ENCODE measurements around the gene PDPN. TPM values are rescaled to one million over a fixed set of nuclear protein-coding genes. Genes with fewer than 3 reads are reported as not detected.

The PDPN gene
- total RNA-seq, 1 experiment from 2014 or later, result not detected

DNA sequence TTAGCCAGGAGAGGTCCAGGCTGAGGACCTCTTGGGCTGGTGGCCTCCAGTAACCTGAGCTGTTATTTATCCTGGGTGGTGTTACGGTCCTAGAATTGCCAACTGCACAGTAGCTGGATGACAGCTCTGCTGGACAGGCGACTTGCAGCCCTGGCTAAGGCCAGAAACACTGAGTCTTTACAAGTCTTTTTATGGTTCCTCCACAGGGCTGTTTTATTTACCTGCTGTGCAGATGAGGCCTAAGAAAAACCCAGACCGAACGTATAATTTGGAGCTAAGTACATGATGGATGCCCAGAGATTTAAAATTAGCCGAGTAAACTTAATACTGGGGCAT lies 39.4 kb upstream of the PDPN start:
- no peak overlapping the region for H3K9ac ChIP-seq (ENCODE audit: low read length)
- DNase-seq, result no peak
- H4K20me1 ChIP-seq (ENCODE audit: insufficient read depth, low read depth, low read length), result no peaks in the 10 kb centered on the region
- no peak overlapping the region for H3K27ac ChIP-seq (ENCODE audit: low read length)
- no peaks in the 10 kb centered on the region for H3K4me1 ChIP-seq (ENCODE audit: low read length)
- no peak overlapping the region for H2AFZ ChIP-seq (ENCODE audit: low read length)
- no peaks in the 10 kb centered on the region for H3K27me3 ChIP-seq (ENCODE audit: low read length)
- H3K79me2 ChIP-seq (ENCODE audit: low read length), result no peaks in the 10 kb centered on the region
- H3K36me3 ChIP-seq (ENCODE audit: insufficient read depth, low read length), result no peaks in the 10 kb centered on the region
- no peak overlapping the region for H3K4me2 ChIP-seq (ENCODE audit: low read depth, low read length, poor library complexity, severe bottlenecking)
- no peak overlapping the region for H3K4me3 ChIP-seq (ENCODE audit: low read length)
- no peaks in the 10 kb centered on the region for H3K9me2 ChIP-seq (replicated peaks; ENCODE audit: insufficient read depth, low read length)
- H3K9me3 ChIP-seq (ENCODE audit: low read length), result no peaks in the 10 kb centered on the region

DNA sequence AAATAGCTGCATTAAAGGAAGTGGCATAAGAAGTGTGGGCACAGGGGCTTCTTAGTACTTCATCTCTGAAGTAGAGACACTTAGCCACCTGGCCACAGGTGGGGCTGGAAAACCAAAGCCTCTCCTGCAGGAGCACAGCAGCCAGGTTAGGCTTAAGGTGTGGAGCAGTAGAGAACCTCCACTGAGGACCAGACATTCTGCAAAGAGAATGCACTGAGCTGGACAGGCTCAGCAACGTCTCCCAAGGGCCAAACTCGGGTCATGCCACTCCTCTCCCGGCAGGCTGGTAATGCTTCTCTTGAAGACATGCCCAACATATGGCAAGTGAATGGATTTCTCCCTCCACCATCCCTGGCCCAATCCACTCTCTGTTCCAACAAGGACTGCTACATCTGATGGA lies 36.8 kb upstream of the PDPN start:
- H3K4me1 ChIP-seq (ENCODE audit: low read length), result no peaks in the 10 kb centered on the region
- no peak overlapping the region for H3K27ac ChIP-seq (ENCODE audit: low read length)
- no peaks in the 10 kb centered on the region for H3K27me3 ChIP-seq (ENCODE audit: low read length)
- no peak overlapping the region for H3K9ac ChIP-seq (ENCODE audit: low read length)
- H3K79me2 ChIP-seq (ENCODE audit: low read length), result no peaks in the 10 kb centered on the region
- H3K4me2 ChIP-seq (ENCODE audit: low read depth, low read length, poor library complexity, severe bottlenecking), result no peak overlapping the region
- no peaks in the 10 kb centered on the region for H3K9me2 ChIP-seq (replicated peaks; ENCODE audit: insufficient read depth, low read length)
- DNase-seq, result no peak
- H4K20me1 ChIP-seq (ENCODE audit: insufficient read depth, low read depth, low read length), result no peaks in the 10 kb centered on the region
- H2AFZ ChIP-seq (ENCODE audit: low read length), result no peak overlapping the region
- H3K36me3 ChIP-seq (ENCODE audit: insufficient read depth, low read length), result no peaks in the 10 kb centered on the region
- no peak overlapping the region for H3K4me3 ChIP-seq (ENCODE audit: low read length)
- no peaks in the 10 kb centered on the region for H3K9me3 ChIP-seq (ENCODE audit: low read length)

DNA sequence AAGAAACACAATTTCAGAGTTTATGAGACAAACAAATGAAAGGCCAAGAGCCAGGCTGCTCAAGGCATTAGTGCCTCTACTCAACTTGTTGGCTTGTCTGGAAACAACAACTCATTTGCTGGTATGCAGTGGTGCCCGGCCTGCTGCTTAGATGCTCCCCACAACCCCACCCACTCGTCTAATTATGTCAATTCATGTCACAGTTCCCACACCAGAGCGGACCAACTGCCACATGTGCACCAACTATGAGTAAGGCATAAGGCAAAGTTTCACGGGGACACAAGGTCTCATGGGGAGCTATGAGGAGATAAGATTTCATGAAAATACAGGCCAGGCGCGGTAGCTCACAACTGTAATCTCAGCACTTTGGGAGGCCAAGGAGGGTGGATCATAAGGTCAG lies 35.4 kb upstream of the PDPN start:
- DNase-seq, result no peak
- Histone ChIP-seq H4K20me1 (ENCODE audit: insufficient read depth, low read depth, low read length) (no peaks in the 10 kb centered on the region), H3K27me3 (ENCODE audit: low read length) (no peaks in the 10 kb centered on the region), H3K4me3 (ENCODE audit: low read length) (no peak overlapping the region), H3K4me2 (ENCODE audit: low read depth, low read length, poor library complexity, severe bottlenecking) (no peak overlapping the region), H3K4me1 (ENCODE audit: low read length) (no peaks in the 10 kb centered on the region), H2AFZ (ENCODE audit: low read length) (no peak overlapping the region), H3K27ac (ENCODE audit: low read length) (no peak overlapping the region), H3K79me2 (ENCODE audit: low read length) (no peaks in the 10 kb centered on the region), H3K9me2 (replicated peaks; ENCODE audit: insufficient read depth, low read length) (no peaks in the 10 kb centered on the region), H3K9me3 (ENCODE audit: low read length) (no peaks in the 10 kb centered on the region), H3K36me3 (ENCODE audit: insufficient read depth, low read length) (no peaks in the 10 kb centered on the region), H3K9ac (ENCODE audit: low read length) (no peak overlapping the region)

DNA sequence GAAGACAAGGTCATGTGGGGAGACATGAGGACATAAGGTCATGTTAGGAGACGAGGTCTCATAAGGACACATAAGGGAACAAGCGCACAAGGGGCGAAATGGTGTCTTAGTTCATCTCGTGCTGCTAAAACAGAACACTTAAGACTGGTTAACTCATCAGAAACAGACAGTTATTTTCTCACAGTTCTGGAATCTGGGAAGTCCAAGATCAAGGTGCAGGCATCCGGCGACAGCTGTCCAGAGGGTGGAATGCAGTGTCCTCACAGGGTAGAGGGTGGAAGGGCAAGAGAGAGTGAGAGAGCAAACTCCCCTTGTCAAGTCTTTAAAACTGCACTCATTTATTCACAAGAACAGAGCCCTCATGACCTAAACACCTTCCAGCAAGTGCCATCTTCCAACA lies 34.6 kb upstream of the PDPN start:
- no peaks in the 10 kb centered on the region for H4K20me1 ChIP-seq (ENCODE audit: insufficient read depth, low read depth, low read length)

DNA sequence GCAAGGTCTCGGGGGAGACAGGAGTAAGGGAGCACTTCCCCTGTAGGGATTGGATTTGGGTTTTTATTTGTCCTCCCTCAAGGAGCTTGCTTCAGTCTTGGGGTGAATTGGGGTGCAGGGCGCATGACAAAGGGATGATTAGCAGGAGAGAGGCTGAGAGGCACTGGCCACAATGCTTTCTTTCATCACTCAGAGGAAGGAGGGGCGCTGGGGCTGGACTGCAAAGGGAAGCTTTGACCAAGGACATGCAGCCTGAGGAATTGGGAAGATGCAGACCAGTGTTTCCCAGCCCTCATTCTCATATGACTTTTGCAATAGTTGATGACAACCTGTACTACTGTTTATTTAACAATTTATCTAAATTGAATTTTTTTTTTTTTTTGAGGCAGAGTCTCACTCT lies 34.1 kb upstream of the PDPN start:
- Histone ChIP-seq H3K4me1 (ENCODE audit: low read length) (no peaks in the 10 kb centered on the region), H3K27me3 (ENCODE audit: low read length) (no peaks in the 10 kb centered on the region), H3K79me2 (ENCODE audit: low read length) (no peaks in the 10 kb centered on the region), H3K4me2 (ENCODE audit: low read depth, low read length, poor library complexity, severe bottlenecking) (no peak overlapping the region), H3K9me2 (replicated peaks; ENCODE audit: insufficient read depth, low read length) (no peaks in the 10 kb centered on the region), H3K9ac (ENCODE audit: low read length) (no peak overlapping the region), H3K27ac (ENCODE audit: low read length) (no peak overlapping the region), H3K36me3 (ENCODE audit: insufficient read depth, low read length) (no peaks in the 10 kb centered on the region), H3K9me3 (ENCODE audit: low read length) (no peaks in the 10 kb centered on the region), H2AFZ (ENCODE audit: low read length) (no peak overlapping the region), H4K20me1 (ENCODE audit: insufficient read depth, low read depth, low read length) (no peaks in the 10 kb centered on the region), H3K4me3 (ENCODE audit: low read length) (no peak overlapping the region)
- DNase-seq, result no peak

More for the DNA sequence above, 34.6 kb upstream of the PDPN start:
- no peak for DNase-seq
- no peaks in the 10 kb centered on the region for H3K36me3 ChIP-seq (ENCODE audit: insufficient read depth, low read length)
- H3K4me1 ChIP-seq (ENCODE audit: low read length), result no peaks in the 10 kb centered on the region
- no peak overlapping the region for H2AFZ ChIP-seq (ENCODE audit: low read length)
- no peaks in the 10 kb centered on the region for H3K9me2 ChIP-seq (replicated peaks; ENCODE audit: insufficient read depth, low read length)
- no peaks in the 10 kb centered on the region for H3K79me2 ChIP-seq (ENCODE audit: low read length)
- H3K9me3 ChIP-seq (ENCODE audit: low read length), result no peaks in the 10 kb centered on the region
- no peaks in the 10 kb centered on the region for H3K27me3 ChIP-seq (ENCODE audit: low read length)
- no peak overlapping the region for H3K4me3 ChIP-seq (ENCODE audit: low read length)
- no peak overlapping the region for H3K27ac ChIP-seq (ENCODE audit: low read length)
- H3K4me2 ChIP-seq (ENCODE audit: low read depth, low read length, poor library complexity, severe bottlenecking), result no peak overlapping the region
- H3K9ac ChIP-seq (ENCODE audit: low read length), result no peak overlapping the region

DNA sequence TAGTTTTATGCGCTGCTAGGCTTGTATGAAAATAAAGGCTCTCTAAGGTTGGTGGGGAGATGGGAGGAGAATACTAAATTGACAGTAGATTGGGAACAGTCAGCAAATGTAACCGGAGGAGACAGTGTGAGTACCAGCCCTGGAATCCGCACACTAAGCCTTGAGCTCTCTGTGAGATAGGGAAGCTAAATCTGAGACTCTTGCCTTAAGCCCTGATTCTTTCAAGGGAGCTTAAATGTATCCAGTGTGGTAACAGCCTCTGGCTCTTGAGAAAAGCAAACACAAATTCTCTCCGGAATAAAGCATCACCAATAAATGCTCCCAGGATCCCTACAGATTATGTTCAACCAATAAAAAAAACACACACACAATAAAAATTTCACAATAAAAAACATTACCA lies 33.0 kb upstream of the PDPN start:
- Histone ChIP-seq H3K27ac (ENCODE audit: low read length) (no peak overlapping the region), H3K27me3 (ENCODE audit: low read length) (no peaks in the 10 kb centered on the region), H3K9me3 (ENCODE audit: low read length) (no peaks in the 10 kb centered on the region), H4K20me1 (ENCODE audit: insufficient read depth, low read depth, low read length) (no peaks in the 10 kb centered on the region), H3K4me2 (ENCODE audit: low read depth, low read length, poor library complexity, severe bottlenecking) (no peak overlapping the region), H3K79me2 (ENCODE audit: low read length) (no peaks in the 10 kb centered on the region), H2AFZ (ENCODE audit: low read length) (no peak overlapping the region), H3K4me3 (ENCODE audit: low read length) (no peak overlapping the region), H3K9ac (ENCODE audit: low read length) (no peak overlapping the region), H3K4me1 (ENCODE audit: low read length) (no peaks in the 10 kb centered on the region), H3K9me2 (replicated peaks; ENCODE audit: insufficient read depth, low read length) (no peaks in the 10 kb centered on the region), H3K36me3 (ENCODE audit: insufficient read depth, low read length) (no peaks in the 10 kb centered on the region)
- DNase-seq, result no peak

DNA sequence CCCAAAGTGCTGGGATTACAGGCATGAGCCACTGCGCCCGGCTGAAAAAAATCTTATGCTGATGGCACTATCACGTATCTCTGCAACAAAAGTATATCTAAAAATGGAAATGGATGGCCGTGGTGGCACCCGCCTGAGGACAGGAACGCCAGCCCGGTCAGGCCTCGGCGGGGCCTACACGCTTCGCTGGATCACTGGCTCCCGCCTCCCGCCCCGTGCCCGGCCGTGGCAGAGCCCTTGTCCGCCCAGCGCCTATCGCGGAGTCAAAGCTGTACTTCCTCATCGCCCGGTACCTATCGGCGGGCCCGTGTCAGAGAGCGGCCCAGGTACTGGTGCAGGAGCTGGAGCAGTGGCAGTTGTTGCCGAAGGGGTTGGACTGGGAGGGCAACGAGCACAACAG lies 28.8 kb upstream of the PDPN start:
- no peak overlapping the region for H3K4me2 ChIP-seq (ENCODE audit: low read depth, low read length, poor library complexity, severe bottlenecking)
- no peak overlapping the region for H3K9ac ChIP-seq (ENCODE audit: low read length)

DNA sequence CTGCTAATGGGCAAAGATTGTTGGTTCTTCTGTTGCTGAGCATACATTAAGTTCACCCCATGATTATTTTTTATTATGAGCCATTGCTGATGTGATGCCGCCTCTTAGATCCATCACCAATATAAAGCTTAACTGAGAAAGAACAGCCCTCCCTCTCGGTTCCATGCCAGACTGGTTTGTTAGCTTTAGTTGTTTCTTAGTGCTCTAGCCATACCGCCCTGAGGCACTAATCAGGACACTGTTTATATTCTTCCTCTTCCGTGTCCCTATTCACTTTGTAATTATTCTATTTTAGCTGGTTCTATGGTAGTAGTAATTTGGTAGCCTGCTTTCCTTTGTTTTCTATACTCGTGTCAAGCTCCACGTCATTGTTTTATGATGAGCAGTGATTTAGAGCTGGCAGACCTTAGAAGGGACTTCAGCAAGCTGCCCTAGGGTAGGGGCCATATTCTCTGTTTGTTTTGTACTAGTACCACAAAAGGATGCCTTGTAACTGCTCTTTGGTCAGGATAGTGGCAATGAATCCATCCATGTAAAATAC lies 27.3 kb upstream of the PDPN start:
- H3K9me3 ChIP-seq (ENCODE audit: low read length), result no peaks in the 10 kb centered on the region
- H2AFZ ChIP-seq (ENCODE audit: low read length), result no peak overlapping the region
- no peak overlapping the region for H3K27ac ChIP-seq (ENCODE audit: low read length)
- no peaks in the 10 kb centered on the region for H4K20me1 ChIP-seq (ENCODE audit: insufficient read depth, low read depth, low read length)
- H3K27me3 ChIP-seq (ENCODE audit: low read length), result no peaks in the 10 kb centered on the region
- no peak overlapping the region for H3K4me2 ChIP-seq (ENCODE audit: low read depth, low read length, poor library complexity, severe bottlenecking)
- no peak overlapping the region for H3K9ac ChIP-seq (ENCODE audit: low read length)
- DNase-seq, result no peak
- H3K79me2 ChIP-seq (ENCODE audit: low read length), result no peaks in the 10 kb centered on the region
- H3K9me2 ChIP-seq (replicated peaks; ENCODE audit: insufficient read depth, low read length), result no peaks in the 10 kb centered on the region
- H3K4me1 ChIP-seq (ENCODE audit: low read length), result no peaks in the 10 kb centered on the region
- no peak overlapping the region for H3K4me3 ChIP-seq (ENCODE audit: low read length)
- H3K36me3 ChIP-seq (ENCODE audit: insufficient read depth, low read length), result no peaks in the 10 kb centered on the region

More for the DNA sequence above, 28.8 kb upstream of the PDPN start:
- no peak for DNase-seq
- no peaks in the 10 kb centered on the region for H3K9me2 ChIP-seq (replicated peaks; ENCODE audit: insufficient read depth, low read length)
- no peak overlapping the region for H3K4me3 ChIP-seq (ENCODE audit: low read length)
- H3K36me3 ChIP-seq (ENCODE audit: insufficient read depth, low read length), result no peaks in the 10 kb centered on the region
- no peaks in the 10 kb centered on the region for H3K27me3 ChIP-seq (ENCODE audit: low read length)
- H3K27ac ChIP-seq (ENCODE audit: low read length), result no peak overlapping the region
- no peaks in the 10 kb centered on the region for H4K20me1 ChIP-seq (ENCODE audit: insufficient read depth, low read depth, low read length)
- H3K4me1 ChIP-seq (ENCODE audit: low read length), result no peaks in the 10 kb centered on the region
- H2AFZ ChIP-seq (ENCODE audit: low read length), result no peak overlapping the region
- no peaks in the 10 kb centered on the region for H3K79me2 ChIP-seq (ENCODE audit: low read length)
- no peaks in the 10 kb centered on the region for H3K9me3 ChIP-seq (ENCODE audit: low read length)

DNA sequence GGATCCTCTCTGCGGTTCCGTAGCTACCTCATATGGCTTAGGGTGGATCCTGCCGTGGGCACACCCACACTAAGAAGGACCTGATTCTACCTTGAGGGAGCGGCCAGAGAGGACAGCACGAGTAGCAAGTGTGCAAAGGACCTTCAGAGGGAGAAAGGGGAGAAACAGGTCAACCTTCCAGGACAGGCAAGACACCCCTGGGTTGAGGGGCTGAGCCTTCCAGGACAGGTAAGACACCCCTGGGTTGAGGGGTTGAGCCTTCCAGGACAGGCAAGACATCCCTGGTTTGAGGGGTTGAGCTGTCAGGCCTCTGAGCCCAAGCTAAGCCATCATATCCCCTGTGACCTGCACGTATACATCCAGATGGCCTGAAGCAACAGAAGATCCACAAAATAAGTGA lies 23.1 kb upstream of the PDPN start:
- no peaks in the 10 kb centered on the region for H3K79me2 ChIP-seq (ENCODE audit: low read length)
- H4K20me1 ChIP-seq (ENCODE audit: insufficient read depth, low read depth, low read length), result no peaks in the 10 kb centered on the region
- no peaks in the 10 kb centered on the region for H3K27me3 ChIP-seq (ENCODE audit: low read length)
- H3K36me3 ChIP-seq (ENCODE audit: insufficient read depth, low read length), result no peaks in the 10 kb centered on the region
- no peaks in the 10 kb centered on the region for H3K4me1 ChIP-seq (ENCODE audit: low read length)
- H3K9me2 ChIP-seq (replicated peaks; ENCODE audit: insufficient read depth, low read length), result no peaks in the 10 kb centered on the region
- H3K4me2 ChIP-seq (ENCODE audit: low read depth, low read length, poor library complexity, severe bottlenecking), result no peak overlapping the region
- no peaks in the 10 kb centered on the region for H3K9me3 ChIP-seq (ENCODE audit: low read length)
- H3K27ac ChIP-seq (ENCODE audit: low read length), result no peak overlapping the region
- H3K9ac ChIP-seq (ENCODE audit: low read length), result no peak overlapping the region
- H2AFZ ChIP-seq (ENCODE audit: low read length), result no peak overlapping the region
- DNase-seq, result no peak
- no peak overlapping the region for H3K4me3 ChIP-seq (ENCODE audit: low read length)

Data from Karpas-422 (cell line).